ENCODE results near the gene ADAM12.

ADAM12 gene

GRCh38 chr10:126021833-126022500 is 366.3 kb downstream of the ADAM12 start:
- Histone ChIP-seq H4K20me1 (ENCODE audit: insufficient read depth, low read length) (no peaks in the 10 kb centered on the region), H3K4me1 (ENCODE audit: insufficient read depth, low read length) (no peaks in the 10 kb centered on the region), H3K4me2 (ENCODE audit: insufficient read depth, low read length) (no peak overlapping the region), H3K9ac (ENCODE audit: low read depth, low read length) (no peak overlapping the region), H3K27ac (ENCODE audit: low read length) (no peak overlapping the region), H3K27me3 (ENCODE audit: insufficient read depth, low read length, poor library complexity) (no peaks in the 10 kb centered on the region), H3K9me3 (ENCODE audit: insufficient read depth, low read length, severe bottlenecking) (no peaks in the 10 kb centered on the region), H3K36me3 (ENCODE audit: insufficient read depth, low read length) (no peaks in the 10 kb centered on the region), H3K79me2 (ENCODE audit: insufficient read depth, low read length) (no peaks in the 10 kb centered on the region), H3K4me3 (ENCODE audit: low read depth in 1 of 2, low read length in 2 of 2) (no peak overlapping the region), H2AFZ (ENCODE audit: low read depth, low read length) (no peak overlapping the region)
- ATAC-seq (ENCODE audit: insufficient read depth, low read depth) (no peak), DNase-seq (no peak)
- TF ChIP-seq EZH2 (IDR thresholded peaks at IDR 0.05; ENCODE audit: borderline replicate concordance, low read depth, low read length, severe bottlenecking): no peak
- no peak for TF ChIP-seq CTCF (IDR thresholded peaks at IDR 0.05; ENCODE audit: borderline replicate concordance, extremely low read depth, low read length, poor library complexity, severe bottlenecking)

- no peaks in the 10 kb centered on the region for H3K36me3 ChIP-seq (ENCODE audit: insufficient read depth, low read length)
- H3K27me3 ChIP-seq (ENCODE audit: insufficient read depth, low read length, poor library complexity): no peaks in the 10 kb centered on the region
- H3K4me3 ChIP-seq (ENCODE audit: low read depth in 1 of 2, low read length in 2 of 2): no peak overlapping the region
- no peak overlapping the region for H3K9ac ChIP-seq (ENCODE audit: low read depth, low read length)
- TF ChIP-seq EZH2 (IDR thresholded peaks at IDR 0.05; ENCODE audit: borderline replicate concordance, low read depth, low read length, severe bottlenecking): no peak
- no peak for TF ChIP-seq CTCF (IDR thresholded peaks at IDR 0.05; ENCODE audit: borderline replicate concordance, extremely low read depth, low read length, poor library complexity, severe bottlenecking)
- ATAC-seq (ENCODE audit: insufficient read depth, low read depth): no peak
- H2AFZ ChIP-seq (ENCODE audit: low read depth, low read length): no peak overlapping the region
- H3K4me2 ChIP-seq (ENCODE audit: insufficient read depth, low read length): no peak overlapping the region
- H3K4me1 ChIP-seq (ENCODE audit: insufficient read depth, low read length): no peaks in the 10 kb centered on the region
- no peaks in the 10 kb centered on the region for H4K20me1 ChIP-seq (ENCODE audit: insufficient read depth, low read length)
- no peak for DNase-seq
- H3K9me3 ChIP-seq (ENCODE audit: insufficient read depth, low read length, severe bottlenecking): no peaks in the 10 kb centered on the region
- H3K79me2 ChIP-seq (ENCODE audit: insufficient read depth, low read length): no peaks in the 10 kb centered on the region
- H3K27ac ChIP-seq (ENCODE audit: low read length): no peak overlapping the region
These were observed 370.2 kb downstream of the ADAM12 start for GRCh38 chr10:126017961-126018560.

DNA sequence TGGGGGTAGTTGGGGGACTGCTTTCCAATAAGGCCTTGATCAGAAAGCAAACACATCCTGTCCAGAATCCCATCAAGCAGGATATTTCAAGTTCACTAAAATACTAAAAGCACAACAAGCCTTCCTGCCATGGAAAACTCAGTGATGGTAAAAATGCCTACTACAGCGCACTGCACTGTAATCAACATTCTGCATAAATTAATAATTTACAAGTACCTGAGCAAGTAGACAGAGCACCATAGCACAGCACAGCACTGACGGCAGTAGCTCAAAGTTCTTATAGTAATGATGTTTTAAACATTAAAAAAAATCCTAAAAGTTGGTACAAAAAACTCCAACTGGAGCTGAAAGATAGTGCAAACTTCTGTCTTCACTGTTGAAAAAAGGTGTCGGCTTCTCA is 371.4 kb downstream of the ADAM12 start:
- no peak for TF ChIP-seq EZH2 (IDR thresholded peaks at IDR 0.05; ENCODE audit: borderline replicate concordance, low read depth, low read length, severe bottlenecking)
- TF ChIP-seq CTCF (IDR thresholded peaks at IDR 0.05; ENCODE audit: borderline replicate concordance, extremely low read depth, low read length, poor library complexity, severe bottlenecking): no peak
- Histone ChIP-seq H3K27ac (ENCODE audit: low read length) (no peak overlapping the region), H3K36me3 (ENCODE audit: insufficient read depth, low read length) (no peaks in the 10 kb centered on the region), H3K4me1 (ENCODE audit: insufficient read depth, low read length) (no peaks in the 10 kb centered on the region), H2AFZ (ENCODE audit: low read depth, low read length) (no peak overlapping the region), H3K9me3 (ENCODE audit: insufficient read depth, low read length, severe bottlenecking) (no peaks in the 10 kb centered on the region), H3K4me3 (ENCODE audit: low read depth in 1 of 2, low read length in 2 of 2) (no peak overlapping the region), H3K79me2 (ENCODE audit: insufficient read depth, low read length) (no peaks in the 10 kb centered on the region), H3K27me3 (ENCODE audit: insufficient read depth, low read length, poor library complexity) (no peaks in the 10 kb centered on the region), H3K9ac (ENCODE audit: low read depth, low read length) (no peak overlapping the region), H4K20me1 (ENCODE audit: insufficient read depth, low read length) (no peaks in the 10 kb centered on the region), H3K4me2 (ENCODE audit: insufficient read depth, low read length) (no peak overlapping the region)
- no peak for ATAC-seq (ENCODE audit: insufficient read depth, low read depth)
- no peak for DNase-seq
